Liver (tissue), 9 donors: Measurements from ENCODE around the gene KLC3. TPM values are rescaled to one million over a fixed set of nuclear protein-coding genes. Genes with fewer than 3 reads are reported as not detected.

Experiments
- DNase-seq: peaks from one replicate; pipeline ENCODE4 v3.0.0-alpha.2; 2017; ENCODE audit warnings: low spot score
- H3K27ac ChIP-seq, 2 donors: one replicate each; pipeline ENCODE4 v1.7.0; 2013; ENCODE audit warnings: inconsistent platforms in 2 of 2, low read length in 2 of 2, control low read depth in 1 of 2, low read depth in 1 of 2, mild to moderate bottlenecking in 1 of 2
- H3K27me3 ChIP-seq, 4 donors: one replicate each; pipeline versions ENCODE4 v1.6.1 to v1.7.0; 2013; ENCODE audit warnings: low read length in 3 of 4, inconsistent platforms in 1 of 4, mild to moderate bottlenecking in 1 of 4, moderate library complexity in 1 of 4; ENCODE audit not compliant: control insufficient read depth in 4 of 4, insufficient read depth in 4 of 4
- H3K36me3 ChIP-seq, 4 donors: one replicate each; pipeline versions ENCODE4 v1.6.1 to v1.7.0; 2013; ENCODE audit warnings: low read length in 3 of 4, mild to moderate bottlenecking in 3 of 4, low read depth in 1 of 4, moderate library complexity in 1 of 4; ENCODE audit not compliant: control insufficient read depth in 4 of 4, insufficient read depth in 3 of 4
- H3K4me1 ChIP-seq, 4 donors: one replicate each; pipeline versions ENCODE4 v1.6.1 to v1.7.0; 2013; ENCODE audit warnings: low read length in 3 of 4, mild to moderate bottlenecking in 3 of 4, moderate library complexity in 1 of 4; ENCODE audit not compliant: control insufficient read depth in 4 of 4, insufficient read depth in 4 of 4
- H3K4me3 ChIP-seq, 3 donors: one replicate each; pipeline versions ENCODE4 v1.6.1 to v1.7.0; 2013; ENCODE audit warnings: low read length in 3 of 3, control low read depth in 1 of 3, low read depth in 1 of 3, mild to moderate bottlenecking in 1 of 3
- H3K9ac ChIP-seq, 2 donors: one replicate each; pipeline ENCODE4 v1.7.0; 2013; ENCODE audit warnings: low read length in 2 of 2, mild to moderate bottlenecking in 2 of 2, moderate library complexity in 2 of 2, control low read depth in 1 of 2, low read depth in 1 of 2
- H3K9me3 ChIP-seq, 4 donors: one replicate each; pipeline versions ENCODE4 v1.6.1 to v1.7.0; 2013; ENCODE audit warnings: low read length in 3 of 4; ENCODE audit not compliant: control insufficient read depth in 4 of 4
- FOXA1 ChIP-seq: IDR thresholded peaks from 2 replicates; pipeline ENCODE4 v1.6.1; 2016; ENCODE audit warnings: antibody characterized with exemption
- HNF4G ChIP-seq: IDR thresholded peaks from 2 replicates; pipeline ENCODE4 v1.6.1; 2016; ENCODE audit warnings: antibody characterized with exemption
- JUND ChIP-seq, 2 donors: IDR thresholded peaks; 2 replicates each; pipeline ENCODE4 v1.6.1; 2016; ENCODE audit warnings: antibody characterized with exemption in 2 of 2
- RXRA ChIP-seq, 2 donors: IDR thresholded peaks; 2 replicates each; pipeline ENCODE4 v1.6.1; 2017 to 2018; ENCODE audit warnings: antibody characterized with exemption in 2 of 2, mild to moderate bottlenecking in 1 of 2
- SP1 ChIP-seq: IDR thresholded peaks from 2 replicates; pipeline ENCODE4 v1.6.1; 2018; ENCODE audit warnings: antibody characterized with exemption, mild to moderate bottlenecking
- TAF1 ChIP-seq: conservative IDR thresholded peaks from 2 replicates; pipeline ENCODE4 v1.6.1; 2016; ENCODE audit warnings: antibody characterized with exemption, mild to moderate bottlenecking
- YY1 ChIP-seq: IDR thresholded peaks from 2 replicates; pipeline ENCODE4 v1.6.1; 2016; ENCODE audit warnings: antibody characterized with exemption, mild to moderate bottlenecking
- WGBS: extraction: QIAGEN DNeasy Blood & Tissue Kit; methylation state at CpG from one replicate; pipeline ENCODE4 v1.1.7; 2013; 5-methylcytosine and 5-hydroxymethylcytosine counted together
- polyA plus RNA-seq, 2 donors: library from polyadenylated mRNA; stranded (reverse) in 1 of 2; unstranded in 1 of 2; fragments of 200-250 nt in 1 of 2; fragments of >200 nt in 1 of 2; fragmentation: Nextera tagmentation in 1 of 2; extraction: Ambion mirVana in 1 of 2; gene quantifications; one replicate each; pipeline versions ENCODE4 v1.2.1 to v1.2.3, GENCODE V29; 2013 to 2015
- total RNA-seq, 2 donors: library from RNA; depleted of rRNA; stranded (reverse); fragments of >200 nt; gene quantifications; one replicate each; pipeline ENCODE4 v1.2.3, GENCODE V29; 2014
- TF ChIP-seq, protein P1 (sequence below): fragments of 150-350 bp; IDR thresholded peaks from 2 replicates; pipeline ENCODE4 v1.5.1; 2017; ENCODE audit warnings: improper control_type of control experiment, low read depth, low read length; ENCODE audit not compliant: missing input control
- TF ChIP-seq, protein P2 (sequence below): IDR thresholded peaks from 2 replicates; pipeline ENCODE4 v1.6.1; 2016; ENCODE audit warnings: antibody characterized with exemption, mild to moderate bottlenecking
- TF ChIP-seq, protein P3 (sequence below): IDR thresholded peaks from 2 replicates; pipeline ENCODE4 v1.6.1; 2016; ENCODE audit warnings: antibody characterized with exemption
- donor health status: healthy.
- donor health status: healthy.
- donor health status: healthy.
- donor health status: healthy.
- donor health status: healthy.

Gene KLC3
- total and polyA plus RNA-seq, 4 donors = 0.08 to 1.3 (median 0.08) TPM; not detected in 1

DNA sequence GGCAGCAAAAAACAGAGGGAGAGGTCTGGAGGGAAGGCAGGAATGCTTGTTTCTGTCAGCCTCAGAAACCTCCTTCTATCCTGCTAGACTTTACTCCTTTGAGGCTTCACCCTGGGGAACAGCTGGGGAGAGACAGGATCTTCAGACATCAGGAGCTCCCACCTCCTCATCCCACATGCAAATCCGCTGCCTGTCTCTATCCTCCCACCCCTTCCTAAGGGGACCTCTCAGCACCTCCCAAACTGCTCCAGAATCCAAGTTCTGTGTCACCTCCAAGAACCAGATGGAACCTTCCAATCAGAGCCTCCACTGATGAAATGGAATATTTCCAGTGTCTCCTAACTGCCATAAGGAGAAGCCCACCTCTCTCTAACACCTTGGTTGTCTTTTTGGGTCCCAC, 39.6 kb downstream of the KLC3 start:
- Histone ChIP-seq H3K4me3 (no peak overlapping the region), H3K9ac (no peak overlapping the region), H3K27ac (no peak overlapping the region), H3K4me1 (no peaks in the 10 kb centered on the region), H3K27me3 (no peaks in the 10 kb centered on the region), H3K9me3 (no peaks in the 10 kb centered on the region), H3K36me3 (no peaks in the 10 kb centered on the region)
- no peak for DNase-seq
- WGBS = 97% methylated on average over 1 of the region's 1 CpG
- TF ChIP-seq, protein P1, sequence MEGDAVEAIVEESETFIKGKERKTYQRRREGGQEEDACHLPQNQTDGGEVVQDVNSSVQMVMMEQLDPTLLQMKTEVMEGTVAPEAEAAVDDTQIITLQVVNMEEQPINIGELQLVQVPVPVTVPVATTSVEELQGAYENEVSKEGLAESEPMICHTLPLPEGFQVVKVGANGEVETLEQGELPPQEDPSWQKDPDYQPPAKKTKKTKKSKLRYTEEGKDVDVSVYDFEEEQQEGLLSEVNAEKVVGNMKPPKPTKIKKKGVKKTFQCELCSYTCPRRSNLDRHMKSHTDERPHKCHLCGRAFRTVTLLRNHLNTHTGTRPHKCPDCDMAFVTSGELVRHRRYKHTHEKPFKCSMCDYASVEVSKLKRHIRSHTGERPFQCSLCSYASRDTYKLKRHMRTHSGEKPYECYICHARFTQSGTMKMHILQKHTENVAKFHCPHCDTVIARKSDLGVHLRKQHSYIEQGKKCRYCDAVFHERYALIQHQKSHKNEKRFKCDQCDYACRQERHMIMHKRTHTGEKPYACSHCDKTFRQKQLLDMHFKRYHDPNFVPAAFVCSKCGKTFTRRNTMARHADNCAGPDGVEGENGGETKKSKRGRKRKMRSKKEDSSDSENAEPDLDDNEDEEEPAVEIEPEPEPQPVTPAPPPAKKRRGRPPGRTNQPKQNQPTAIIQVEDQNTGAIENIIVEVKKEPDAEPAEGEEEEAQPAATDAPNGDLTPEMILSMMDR = no peak
- TF ChIP-seq YY1 = no peak

DNA sequence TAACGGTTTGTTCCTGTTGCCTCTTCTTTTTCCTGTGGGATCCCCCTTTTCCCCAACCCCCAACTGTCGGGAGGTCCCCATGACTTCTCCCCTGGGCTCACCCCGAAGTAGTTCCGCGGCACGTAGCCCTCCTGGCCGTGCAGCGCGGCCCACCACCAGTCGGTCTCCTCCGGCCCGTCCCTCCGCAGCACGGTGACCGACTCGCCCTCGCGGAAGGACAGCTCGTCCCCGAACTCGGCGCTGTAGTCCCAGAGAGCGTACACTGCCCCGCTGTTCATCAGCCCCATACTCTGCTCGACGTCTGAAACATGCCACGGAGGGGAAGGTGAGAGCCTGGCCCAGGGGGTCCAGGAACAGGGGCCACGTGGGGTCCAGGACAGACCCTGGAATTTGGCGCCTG, 41.9 kb downstream of the KLC3 start:
- H3K4me1 ChIP-seq = peaks cover 0 to 4% (median under 1%) of the 10 kb centered on the region in 4 donors
- 85% methylated on average over 29 of the region's 29 CpGs for WGBS
- H3K36me3 ChIP-seq = no peaks in the 10 kb centered on the region
- no peaks in the 10 kb centered on the region for H3K9me3 ChIP-seq
- no peak for DNase-seq
- peaks cover 0 to 7% (median 1%) of the 10 kb centered on the region in 4 donors for H3K27me3 ChIP-seq
- TF ChIP-seq, protein P2, sequence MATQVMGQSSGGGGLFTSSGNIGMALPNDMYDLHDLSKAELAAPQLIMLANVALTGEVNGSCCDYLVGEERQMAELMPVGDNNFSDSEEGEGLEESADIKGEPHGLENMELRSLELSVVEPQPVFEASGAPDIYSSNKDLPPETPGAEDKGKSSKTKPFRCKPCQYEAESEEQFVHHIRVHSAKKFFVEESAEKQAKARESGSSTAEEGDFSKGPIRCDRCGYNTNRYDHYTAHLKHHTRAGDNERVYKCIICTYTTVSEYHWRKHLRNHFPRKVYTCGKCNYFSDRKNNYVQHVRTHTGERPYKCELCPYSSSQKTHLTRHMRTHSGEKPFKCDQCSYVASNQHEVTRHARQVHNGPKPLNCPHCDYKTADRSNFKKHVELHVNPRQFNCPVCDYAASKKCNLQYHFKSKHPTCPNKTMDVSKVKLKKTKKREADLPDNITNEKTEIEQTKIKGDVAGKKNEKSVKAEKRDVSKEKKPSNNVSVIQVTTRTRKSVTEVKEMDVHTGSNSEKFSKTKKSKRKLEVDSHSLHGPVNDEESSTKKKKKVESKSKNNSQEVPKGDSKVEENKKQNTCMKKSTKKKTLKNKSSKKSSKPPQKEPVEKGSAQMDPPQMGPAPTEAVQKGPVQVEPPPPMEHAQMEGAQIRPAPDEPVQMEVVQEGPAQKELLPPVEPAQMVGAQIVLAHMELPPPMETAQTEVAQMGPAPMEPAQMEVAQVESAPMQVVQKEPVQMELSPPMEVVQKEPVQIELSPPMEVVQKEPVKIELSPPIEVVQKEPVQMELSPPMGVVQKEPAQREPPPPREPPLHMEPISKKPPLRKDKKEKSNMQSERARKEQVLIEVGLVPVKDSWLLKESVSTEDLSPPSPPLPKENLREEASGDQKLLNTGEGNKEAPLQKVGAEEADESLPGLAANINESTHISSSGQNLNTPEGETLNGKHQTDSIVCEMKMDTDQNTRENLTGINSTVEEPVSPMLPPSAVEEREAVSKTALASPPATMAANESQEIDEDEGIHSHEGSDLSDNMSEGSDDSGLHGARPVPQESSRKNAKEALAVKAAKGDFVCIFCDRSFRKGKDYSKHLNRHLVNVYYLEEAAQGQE = no peak
- no peak for TF ChIP-seq HNF4G
- no peak for TF ChIP-seq SP1
- no peak for TF ChIP-seq YY1
- no peak overlapping the region for H3K9ac ChIP-seq
- H3K4me3 ChIP-seq = no peak overlapping the region
- no peak overlapping the region for H3K27ac ChIP-seq

DNA sequence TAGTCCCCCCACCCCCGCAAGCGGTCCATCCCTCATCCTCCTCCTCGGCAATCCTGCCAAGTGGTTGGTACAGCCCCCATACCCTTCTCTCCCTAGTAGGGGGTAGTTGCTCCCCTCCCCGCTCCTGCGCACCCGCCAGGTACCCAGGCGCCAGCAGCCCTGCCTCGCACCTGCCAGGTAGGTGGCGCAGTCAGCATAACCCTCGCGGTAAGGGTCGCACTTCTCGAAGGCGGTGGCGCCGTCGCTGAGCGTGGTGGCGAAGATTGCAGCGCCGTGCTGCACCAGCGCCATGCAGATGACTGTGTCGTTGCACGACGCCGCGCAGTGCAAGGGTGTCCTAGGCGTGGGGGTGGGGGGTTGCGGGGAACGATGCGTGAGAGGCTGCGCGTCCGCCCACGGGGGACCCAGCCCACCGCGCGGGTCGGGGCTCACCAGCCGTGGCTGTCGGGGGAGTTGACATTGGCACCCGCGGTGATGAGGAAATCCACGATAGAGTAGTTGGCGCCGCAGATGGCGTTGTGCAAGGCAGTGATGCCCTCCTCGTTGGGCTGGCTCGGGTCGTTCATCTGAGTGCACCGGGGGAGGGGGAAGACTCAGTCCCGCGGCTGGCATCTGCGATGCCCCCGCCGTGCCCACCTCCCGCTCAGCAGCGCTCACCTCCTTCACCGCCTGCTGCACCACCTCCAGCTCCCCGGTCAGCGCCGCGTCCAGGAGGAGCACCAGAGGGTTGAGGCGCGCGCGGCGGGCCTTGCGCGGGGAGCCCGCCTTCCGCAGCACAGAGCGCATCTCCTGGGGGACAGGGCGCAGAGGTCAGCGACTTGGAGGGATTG, 45.1 kb downstream of the KLC3 start:
- TF ChIP-seq SP1 (no peak), HNF4G (no peak), JUND (IDR thresholded peaks at IDR 0.05) (no peak), FOXA1 (no peak), TAF1 (no peak), RXRA (IDR thresholded peaks at IDR 0.05) (no peak)
- TF ChIP-seq, protein P3, sequence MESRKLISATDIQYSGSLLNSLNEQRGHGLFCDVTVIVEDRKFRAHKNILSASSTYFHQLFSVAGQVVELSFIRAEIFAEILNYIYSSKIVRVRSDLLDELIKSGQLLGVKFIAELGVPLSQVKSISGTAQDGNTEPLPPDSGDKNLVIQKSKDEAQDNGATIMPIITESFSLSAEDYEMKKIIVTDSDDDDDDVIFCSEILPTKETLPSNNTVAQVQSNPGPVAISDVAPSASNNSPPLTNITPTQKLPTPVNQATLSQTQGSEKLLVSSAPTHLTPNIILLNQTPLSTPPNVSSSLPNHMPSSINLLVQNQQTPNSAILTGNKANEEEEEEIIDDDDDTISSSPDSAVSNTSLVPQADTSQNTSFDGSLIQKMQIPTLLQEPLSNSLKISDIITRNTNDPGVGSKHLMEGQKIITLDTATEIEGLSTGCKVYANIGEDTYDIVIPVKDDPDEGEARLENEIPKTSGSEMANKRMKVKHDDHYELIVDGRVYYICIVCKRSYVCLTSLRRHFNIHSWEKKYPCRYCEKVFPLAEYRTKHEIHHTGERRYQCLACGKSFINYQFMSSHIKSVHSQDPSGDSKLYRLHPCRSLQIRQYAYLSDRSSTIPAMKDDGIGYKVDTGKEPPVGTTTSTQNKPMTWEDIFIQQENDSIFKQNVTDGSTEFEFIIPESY = no peak
- TF ChIP-seq, protein P2 = no peak
- peaks cover 0 to 4% (median under 1%) of the 10 kb centered on the region in 4 donors for H3K4me1 ChIP-seq
- WGBS = 13% methylated on average over 75 of the region's 75 CpGs
- no peak overlapping the region for H3K9ac ChIP-seq
- no peak overlapping the region for H3K27ac ChIP-seq
- peaks cover 0 to 1% (median 0%) of the 10 kb centered on the region in 4 donors for H3K36me3 ChIP-seq
- H3K9me3 ChIP-seq = no peaks in the 10 kb centered on the region
- no peak for DNase-seq
- H3K4me3 ChIP-seq = no peak overlapping the region
- H3K27me3 ChIP-seq = peaks cover 0 to 7% (median 1%) of the 10 kb centered on the region in 4 donors
